HepG2 (cell line): ENCODE measurements around the gene APBB3. TPM values are rescaled to one million over a fixed set of nuclear protein-coding genes. Genes with fewer than 3 reads are reported as not detected.

Experiments used
- ARID5B ChIP-seq: IDR thresholded peaks from 2 replicates; pipeline ENCODE4 v1.4.0; 2020; ENCODE audit warnings: mild to moderate bottlenecking, missing genetic modification reagents
- ATF2 ChIP-seq: sonication (generic); formaldehyde crosslinking; IDR thresholded peaks from 2 replicates; pipeline ENCODE4 v1.4.0; 2020; ENCODE audit warnings: missing genetic modification reagents
- CTCF ChIP-seq: sonication (generic); formaldehyde crosslinking; IDR thresholded peaks from 2 replicates; pipeline ENCODE4 v1.5.0; 2020; ENCODE audit warnings: mild to moderate bottlenecking, missing genetic modification reagents, moderate library complexity
- FLYWCH1 ChIP-seq: sonication (generic); formaldehyde crosslinking; IDR thresholded peaks from 2 replicates; pipeline ENCODE4 v1.8.1; 2023; ENCODE audit warnings: mild to moderate bottlenecking, missing genetic modification reagents
- HIC2 ChIP-seq: sonication (generic); formaldehyde crosslinking; IDR thresholded peaks from 2 replicates; pipeline ENCODE4 v1.9.0; 2022; ENCODE audit warnings: low read depth, missing genetic modification reagents
- MIER2 ChIP-seq: IDR thresholded peaks from 2 replicates; pipeline ENCODE4 v1.6.1; 2016; ENCODE audit warnings: missing biosample characterization, missing genetic modification reagents
- NCOR1 ChIP-seq: fragments of 200-600 bp; sonication (generic); IDR thresholded peaks from 2 replicates; pipeline ENCODE4 v1.7.0; 2017; ENCODE audit warnings: antibody characterized with exemption, low read length, borderline replicate concordance
- SRSF9 ChIP-seq: fragments of 200-400 bp; formaldehyde crosslinking; IDR thresholded peaks from 2 replicates; pipeline ENCODE4 v1.6.1; 2018; ENCODE audit warnings: borderline replicate concordance, mild to moderate bottlenecking, low read depth, low read length; ENCODE audit not compliant: insufficient read depth, poor library complexity, severe bottlenecking
- SSRP1 ChIP-seq: IDR thresholded peaks from 2 replicates; pipeline ENCODE4 v1.6.1; 2016; ENCODE audit warnings: control low read depth
- ZNF224 ChIP-seq: sonication (generic); formaldehyde crosslinking; IDR thresholded peaks from 2 replicates; pipeline ENCODE4 v1.5.0; 2020; ENCODE audit warnings: mild to moderate bottlenecking, missing genetic modification reagents
- ZSCAN9 ChIP-seq: IDR thresholded peaks from 2 replicates; pipeline ENCODE4 v1.6.1; 2016; ENCODE audit warnings: borderline replicate concordance
- polyA plus RNA-seq, 8 experiments: library from polyadenylated mRNA; depleted of rRNA in 3 of 8; stranded (reverse) in 7 of 8; unstranded in 1 of 8; fragments of >200 nt; fragmentation: Illumina TruSeq in 4 of 8; extraction: Trizol in 4 of 8; gene quantifications; 2 replicates each; pipeline versions ENCODE4 v1.2.1 to v1.2.3, GENCODE V29; 2011 to 2016; ENCODE audit warnings: low read depth in 4 of 8, missing spikeins in 1 of 8, mixed read lengths in 1 of 8; ENCODE audit not compliant: insufficient read depth in 1 of 8
- total RNA-seq, 5 experiments: library from RNA; depleted of rRNA; stranded (reverse); fragments of >200 nt; fragmentation: Illumina TruSeq; extraction: Trizol; gene quantifications; 2 replicates each; pipeline ENCODE4 v1.2.3, GENCODE V29; 2016; ENCODE audit warnings: low read depth in 1 of 5
- TF ChIP-seq, protein P1 (sequence below): sonication (generic); formaldehyde crosslinking; IDR thresholded peaks from 2 replicates; pipeline ENCODE4 v1.4.0; 2020; ENCODE audit warnings: missing genetic modification reagents; ENCODE audit errors: not compliant biosample characterization
- TF ChIP-seq, protein P2 (sequence below): sonication (generic); formaldehyde crosslinking; IDR thresholded peaks from 2 replicates; pipeline ENCODE4 v1.5.0; 2020; ENCODE audit warnings: missing genetic modification reagents, mild to moderate bottlenecking, borderline replicate concordance

The APBB3 gene
- total and polyA plus RNA-seq, 2 of the 13 experiments (the other 11 are each of a cell fraction or from before 2014, with no cell fraction given), result 0.38 to 0.78 TPM

- TF ChIP-seq, protein P1, sequence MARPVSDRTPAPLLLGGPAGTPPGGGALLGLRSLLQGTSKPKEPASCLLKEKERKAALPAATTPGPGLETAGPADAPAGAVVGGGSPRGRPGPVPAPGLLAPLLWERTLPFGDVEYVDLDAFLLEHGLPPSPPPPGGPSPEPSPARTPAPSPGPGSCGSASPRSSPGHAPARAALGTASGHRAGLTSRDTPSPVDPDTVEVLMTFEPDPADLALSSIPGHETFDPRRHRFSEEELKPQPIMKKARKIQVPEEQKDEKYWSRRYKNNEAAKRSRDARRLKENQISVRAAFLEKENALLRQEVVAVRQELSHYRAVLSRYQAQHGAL, result no peak
- TF ChIP-seq ZNF224 (CRISPR knock-in tag), result no peak
- TF ChIP-seq SSRP1 (CRISPR knock-in tag), result 0 out of 2 replicates have a peak, but pooled peaks have one; percentile 52
- TF ChIP-seq ZSCAN9 (CRISPR knock-in tag), result no peak
- TF ChIP-seq, protein P2, sequence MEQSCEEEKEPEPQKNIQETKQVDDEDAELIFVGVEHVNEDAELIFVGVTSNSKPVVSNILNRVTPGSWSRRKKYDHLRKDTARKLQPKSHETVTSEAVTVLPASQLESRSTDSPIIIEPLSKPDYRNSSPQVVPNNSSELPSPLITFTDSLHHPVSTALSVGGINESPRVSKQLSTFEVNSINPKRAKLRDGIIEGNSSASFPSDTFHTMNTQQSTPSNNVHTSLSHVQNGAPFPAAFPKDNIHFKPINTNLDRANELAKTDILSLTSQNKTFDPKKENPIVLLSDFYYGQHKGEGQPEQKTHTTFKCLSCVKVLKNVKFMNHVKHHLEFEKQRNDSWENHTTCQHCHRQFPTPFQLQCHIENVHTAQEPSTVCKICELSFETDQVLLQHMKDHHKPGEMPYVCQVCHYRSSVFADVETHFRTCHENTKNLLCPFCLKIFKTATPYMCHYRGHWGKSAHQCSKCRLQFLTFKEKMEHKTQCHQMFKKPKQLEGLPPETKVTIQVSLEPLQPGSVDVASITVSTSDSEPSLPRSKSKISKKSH (CRISPR knock-in tag), result no peak
- TF ChIP-seq CTCF (CRISPR knock-in tag), result no peak
- TF ChIP-seq ARID5B (CRISPR knock-in tag), result no peak; the same call in 1 of the 2 replicates
- TF ChIP-seq NCOR1, result no peak
- TF ChIP-seq SRSF9, result no peak
- no peak for TF ChIP-seq FLYWCH1
- TF ChIP-seq HIC2 (CRISPR knock-in tag), result no peak
- no peak for TF ChIP-seq ATF2
- no peak for TF ChIP-seq MIER2 (CRISPR knock-in tag)
Observed at GRCh38 chr5:140546851-140547507, 17.4 kb downstream of the APBB3 start (continued).
